ENCODE results near the gene CCDC9B.

Gene CCDC9B

GRCh38 chr15:40347559-40348473 lies 7.1 kb upstream of the CCDC9B start:
- no peak for TF ChIP-seq CTCF (conservative IDR thresholded peaks at IDR 0.05)
- H3K27ac ChIP-seq = no peak overlapping the region

GRCh38 chr15:40346579-40347558 lies 6.1 kb upstream of the CCDC9B start:
- H3K27ac ChIP-seq = no peak overlapping the region
- TF ChIP-seq CTCF (conservative IDR thresholded peaks at IDR 0.05) = no peak

GRCh38 chr15:40345867-40346578 lies 5.3 kb upstream of the CCDC9B start:
- H3K27ac ChIP-seq = no peak overlapping the region; the same call in 1 of the 2 replicates
- no peak for TF ChIP-seq CTCF (conservative IDR thresholded peaks at IDR 0.05)

- TF ChIP-seq CTCF (conservative IDR thresholded peaks at IDR 0.05) = no peak
- H3K27ac ChIP-seq = peak overlapping the region; percentile 11; the same call in 1 of the 2 replicates
These were observed 4.6 kb upstream of the CCDC9B start for GRCh38 chr15:40345225-40345866.

GRCh38 chr15:40344631-40345120 lies 3.9 kb upstream of the CCDC9B start:
- H3K27ac ChIP-seq = peak overlapping the region; percentile 11; the same call in 1 of the 2 replicates

More at GRCh38 chr15:40344631-40345120, 3.9 kb upstream of the CCDC9B start:
- peak; percentile 82 for TF ChIP-seq CTCF (conservative IDR thresholded peaks at IDR 0.05)
